HepG2 (cell line): ENCODE data around the gene KIAA1614.

ENCODE experiments used
- IRF2 ChIP-seq: IDR thresholded peaks from 2 replicates; pipeline ENCODE4 v1.6.1; 2018; ENCODE audit warnings: missing genetic modification reagents, missing compliant biosample characterization
- SIN3A ChIP-seq: IDR thresholded peaks from 2 replicates; pipeline ENCODE4 v1.6.1; 2011; ENCODE audit warnings: low read depth, mild to moderate bottlenecking, control low read depth, low read length, borderline replicate concordance
- ZBTB44 ChIP-seq: sonication (generic); formaldehyde crosslinking; IDR thresholded peaks from 2 replicates; pipeline ENCODE4 v1.4.0; 2020; ENCODE audit warnings: missing genetic modification reagents

- TF ChIP-seq ZBTB44 (CRISPR knock-in tag) (no peak), IRF2 (CRISPR knock-in tag) (no peak), SIN3A (no peak)
These were observed 62.9 kb downstream of the KIAA1614 start for GRCh38 chr1:180975551-180975950.
